AG09309 (cell line): ENCODE measurements around the gene SAMM50.

Experiments
- DNase-seq: peaks from one replicate; pipeline ENCODE4 v3.0.0-alpha.2; 2010; ENCODE audit warnings: low read depth
- H3K4me3 ChIP-seq: 2 replicates; pipeline ENCODE4 v1.5.1; 2011; ENCODE audit warnings: mild to moderate bottlenecking, low read depth, low read length, moderate library complexity; ENCODE audit not compliant: control insufficient read depth
- CTCF ChIP-seq: IDR thresholded peaks from 2 replicates; pipeline ENCODE4 v1.5.1; 2011; ENCODE audit warnings: mild to moderate bottlenecking, low read depth, low read length, inconsistent platforms; ENCODE audit not compliant: insufficient read depth, control insufficient read depth; ENCODE audit errors: missing control alignments

Gene SAMM50

GRCh38 chr22:43955040-43955882 lies at the start of gene SAMM50:
TSS of gene SAMM50 (plus strand) at chr22:43955442. CDS start at chr22:43955578, 136 bp downstream.
- DNase-seq = peak; percentile 55
- H3K4me3 ChIP-seq = peak within 1 kb of the TSS; percentile 92
- TF ChIP-seq CTCF = no peak

- TF ChIP-seq CTCF = no peak
- no peak for DNase-seq
- H3K4me3 ChIP-seq = no peak overlapping the region
Measured at GRCh38 chr22:43905681-43906080, 49.6 kb upstream of the SAMM50 start.

GRCh38 chr22:43909708-43910107 lies 45.5 kb upstream of the SAMM50 start:
- no peak for TF ChIP-seq CTCF
- no peak overlapping the region for H3K4me3 ChIP-seq
- DNase-seq = no peak

- DNase-seq = no peak
- no peak overlapping the region for H3K4me3 ChIP-seq
- no peak for TF ChIP-seq CTCF
Measured at GRCh38 chr22:43910178-43910695, 45.0 kb upstream of the SAMM50 start.

- TF ChIP-seq CTCF = no peak
- DNase-seq = no peak
- no peak overlapping the region for H3K4me3 ChIP-seq
Measured at GRCh38 chr22:43911351-43911750, 43.9 kb upstream of the SAMM50 start.

- no peak for DNase-seq
- no peak overlapping the region for H3K4me3 ChIP-seq
- TF ChIP-seq CTCF = no peak
Measured at GRCh38 chr22:43917521-43917920, 37.7 kb upstream of the SAMM50 start.
